Calu3 (cell line): ENCODE results near the gene CHST15. TPM values are rescaled to one million over a fixed set of nuclear protein-coding genes. Genes with fewer than 3 reads are reported as not detected.

Source experiments
- BruUV-seq: library from RNA; stranded (reverse); fragments of 400-500 nt; replicated peaks from 2 replicates; lab custom pipeline; 2021; lab: Mats Ljungman, UMichigan
- CTCF ChIA-PET: fragments of 300-600 bp; sonication (Branson Sonifier 250); formaldehyde crosslinking; loops from one replicate; lab custom pipeline; 2022; ENCODE audit warnings: antibody characterized with exemption; lab: Charles Lee
- DNase-seq: peaks from one replicate; pipeline ENCODE4 v3.0.0; 2022
- H3K27ac Mint-ChIP-seq: one replicate; pipeline ENCODE4 v1.8.0; 2022; ENCODE audit warnings: mixed read lengths; ENCODE audit not compliant: unreplicated experiment
- H3K27me3 Mint-ChIP-seq: one replicate; pipeline ENCODE4 v1.8.0; 2022; ENCODE audit warnings: mixed read lengths; ENCODE audit not compliant: unreplicated experiment
- H3K36me3 Mint-ChIP-seq: one replicate; pipeline ENCODE4 v1.8.0; 2022; ENCODE audit warnings: mild to moderate bottlenecking, moderate library complexity, mixed read lengths; ENCODE audit not compliant: insufficient read depth, unreplicated experiment
- H3K4me1 Mint-ChIP-seq: one replicate; pipeline ENCODE4 v1.8.0; 2022; ENCODE audit warnings: mild to moderate bottlenecking, low read depth, mixed read lengths; ENCODE audit not compliant: unreplicated experiment
- H3K4me3 Mint-ChIP-seq: one replicate; pipeline ENCODE4 v1.8.0; 2022; ENCODE audit warnings: mild to moderate bottlenecking, low read depth, moderate library complexity, mixed read lengths; ENCODE audit not compliant: unreplicated experiment
- H3K9me3 Mint-ChIP-seq: one replicate; pipeline ENCODE4 v1.8.0; 2022; ENCODE audit warnings: low read depth, mixed read lengths; ENCODE audit not compliant: unreplicated experiment
- CTCF ChIP-seq: fragments of 200-600 bp; IDR thresholded peaks from one replicate; pipeline ENCODE4 v1.8.0; 2022; ENCODE audit warnings: antibody characterized with exemption; ENCODE audit not compliant: unreplicated experiment
- intact Hi-C: fragments of 100-400 bp; cut with micrococcal nuclease; formaldehyde crosslinking; loops from one replicate; pipeline ENCODE4 v1.10.0; 2022; ENCODE audit not compliant: unreplicated experiment
- total RNA-seq: library from RNA; stranded (reverse); gene quantifications from 2 replicates; pipeline ENCODE4 v1.2.3, GENCODE V29; 2022

The CHST15 gene
- total RNA-seq, 1 experiment from 2014 or later = 19.3 TPM

GRCh38 chr10:124072541-124072940 lies 20.9 kb downstream of the CHST15 start:
- Mint-ChIP-seq H3K4me3 (no peak overlapping the region), H3K27ac (no peak overlapping the region), H3K27me3 (no peaks in the 10 kb centered on the region), H3K9me3 (no peaks in the 10 kb centered on the region), H3K4me1 (no peaks in the 10 kb centered on the region), H3K36me3 (no peaks in the 10 kb centered on the region)
- no peak for TF ChIP-seq CTCF
- intact Hi-C loops = no loop called here
- CTCF ChIA-PET = no interaction called here
- DNase-seq = no peak
- no TSS peak for BruUV-seq

GRCh38 chr10:124072106-124072505 lies 21.3 kb downstream of the CHST15 start:
- H3K4me1 Mint-ChIP-seq = no peaks in the 10 kb centered on the region
- no peak overlapping the region for H3K4me3 Mint-ChIP-seq
- no peak overlapping the region for H3K27ac Mint-ChIP-seq
- no peaks in the 10 kb centered on the region for H3K9me3 Mint-ChIP-seq
- no peak for DNase-seq
- no peaks in the 10 kb centered on the region for H3K27me3 Mint-ChIP-seq
- intact Hi-C loops = no loop called here
- no peak for TF ChIP-seq CTCF
- H3K36me3 Mint-ChIP-seq = no peaks in the 10 kb centered on the region
- CTCF ChIA-PET = no interaction called here
- BruUV-seq = no TSS peak

GRCh38 chr10:124071141-124071540 lies 22.3 kb downstream of the CHST15 start:
- intact Hi-C loops = no loop called here
- no peaks in the 10 kb centered on the region for H3K36me3 Mint-ChIP-seq
- no peaks in the 10 kb centered on the region for H3K27me3 Mint-ChIP-seq
- H3K4me1 Mint-ChIP-seq = no peaks in the 10 kb centered on the region
- H3K9me3 Mint-ChIP-seq = no peaks in the 10 kb centered on the region
- no peak for TF ChIP-seq CTCF
- no peak for DNase-seq
- CTCF ChIA-PET = no interaction called here
- no peak overlapping the region for H3K27ac Mint-ChIP-seq
- H3K4me3 Mint-ChIP-seq = no peak overlapping the region
- no TSS peak for BruUV-seq

GRCh38 chr10:124070666-124071065 lies 22.7 kb downstream of the CHST15 start:
- Mint-ChIP-seq H3K4me3 (no peak overlapping the region), H3K4me1 (no peaks in the 10 kb centered on the region), H3K27ac (no peak overlapping the region), H3K36me3 (no peaks in the 10 kb centered on the region), H3K27me3 (no peaks in the 10 kb centered on the region), H3K9me3 (no peaks in the 10 kb centered on the region)
- BruUV-seq = no TSS peak
- intact Hi-C loops = no loop called here
- CTCF ChIA-PET = no interaction called here
- no peak for TF ChIP-seq CTCF
- no peak for DNase-seq
